Mesothelial cell of epicardium (in vitro differentiated cells): ENCODE data around the gene SPIN1. TPM values are rescaled to one million over a fixed set of nuclear protein-coding genes. Genes with fewer than 3 reads are reported as not detected.

Experiments used
- DNase-seq, 2 experiments: peaks; one replicate each; pipeline ENCODE4 v3.0.0; 2021; ENCODE audit warnings: low spot score in 2 of 2; ENCODE audit not compliant: unreplicated experiment in 2 of 2
- H3K27ac Mint-ChIP-seq: 2 replicates; pipeline ENCODE4 v1.8.0; 2021; ENCODE audit warnings: mixed read lengths
- H3K27me3 Mint-ChIP-seq: 2 replicates; pipeline ENCODE4 v1.8.0; 2021; ENCODE audit warnings: low read depth, mixed read lengths
- H3K36me3 Mint-ChIP-seq: 2 replicates; pipeline ENCODE4 v1.8.0; 2021; ENCODE audit warnings: mixed read lengths
- H3K4me1 Mint-ChIP-seq: 2 replicates; pipeline ENCODE4 v1.8.0; 2021; ENCODE audit warnings: mixed read lengths
- H3K4me3 Mint-ChIP-seq: 2 replicates; pipeline ENCODE4 v1.8.0; 2021; ENCODE audit warnings: mild to moderate bottlenecking, moderate library complexity, mixed read lengths
- H3K9me3 Mint-ChIP-seq: 2 replicates; pipeline ENCODE4 v1.8.0; 2021; ENCODE audit warnings: mixed read lengths
- total RNA-seq: library from RNA; stranded (reverse); gene quantifications from 3 replicates; pipeline ENCODE4 v1.2.1, GENCODE V29; 2021
- TF ChIP-seq, protein P1 (sequence below): fragments of 200-600 bp; sonication (generic); IDR thresholded peaks from one replicate; pipeline ENCODE4 v1.5.0; 2021; ENCODE audit warnings: antibody characterized with exemption; ENCODE audit not compliant: unreplicated experiment

SPIN1 gene
- total RNA-seq, 1 donor from 2014 or later, result 181 TPM

DNA sequence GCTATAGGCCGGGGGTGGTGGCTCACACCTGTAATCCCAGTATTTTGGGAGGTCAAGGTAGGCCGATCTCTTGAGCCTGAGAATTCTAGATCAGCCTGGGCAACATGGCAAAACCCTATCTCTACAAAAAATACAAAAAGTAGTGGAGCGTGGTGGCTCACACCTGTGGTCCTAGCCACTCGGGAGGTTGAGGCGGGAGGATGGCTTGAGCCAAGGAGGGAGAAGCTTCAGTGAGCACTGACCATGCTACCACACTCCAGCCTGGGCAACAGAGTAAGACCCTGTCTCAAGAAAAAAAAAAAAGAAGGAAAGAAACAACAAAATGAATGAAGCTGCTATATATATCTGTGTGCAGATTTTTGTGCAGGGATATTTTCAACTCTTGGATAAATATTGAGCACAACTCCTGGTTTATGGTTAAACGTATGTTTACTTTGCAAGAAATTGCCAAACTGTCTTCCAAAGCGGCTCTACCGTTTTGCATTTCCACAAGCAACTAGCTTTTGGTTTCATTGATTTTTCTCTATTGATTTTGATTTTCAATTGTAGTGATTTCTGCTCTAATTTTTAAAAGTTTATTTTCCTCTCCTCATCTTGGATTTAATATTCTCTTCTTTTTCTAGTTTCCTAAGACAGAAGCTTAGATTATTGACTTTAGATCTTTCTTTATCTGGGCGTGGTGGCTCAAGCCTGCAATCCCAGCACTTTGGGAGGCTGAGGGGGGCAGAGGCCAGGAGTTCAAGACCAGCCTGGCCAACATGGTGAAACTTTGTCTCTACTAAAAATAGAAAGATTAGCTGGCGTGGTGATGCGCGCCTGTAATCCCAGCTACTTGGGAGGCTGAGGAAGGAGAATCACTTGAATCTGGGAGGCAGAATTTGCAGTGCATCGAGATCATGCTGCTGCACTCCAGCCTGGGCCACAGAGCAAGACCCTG, 49.2 kb downstream of the SPIN1 start:
- Mint-ChIP-seq H3K4me1 (peaks cover 2% of the 10 kb centered on the region), H3K27me3 (no peaks in the 10 kb centered on the region), H3K4me3 (no peak overlapping the region), H3K9me3 (peaks cover 4% of the 10 kb centered on the region), H3K36me3 (peaks cover 59% of the 10 kb centered on the region), H3K27ac (peak overlapping the region; percentile 43)
- TF ChIP-seq, protein P1, sequence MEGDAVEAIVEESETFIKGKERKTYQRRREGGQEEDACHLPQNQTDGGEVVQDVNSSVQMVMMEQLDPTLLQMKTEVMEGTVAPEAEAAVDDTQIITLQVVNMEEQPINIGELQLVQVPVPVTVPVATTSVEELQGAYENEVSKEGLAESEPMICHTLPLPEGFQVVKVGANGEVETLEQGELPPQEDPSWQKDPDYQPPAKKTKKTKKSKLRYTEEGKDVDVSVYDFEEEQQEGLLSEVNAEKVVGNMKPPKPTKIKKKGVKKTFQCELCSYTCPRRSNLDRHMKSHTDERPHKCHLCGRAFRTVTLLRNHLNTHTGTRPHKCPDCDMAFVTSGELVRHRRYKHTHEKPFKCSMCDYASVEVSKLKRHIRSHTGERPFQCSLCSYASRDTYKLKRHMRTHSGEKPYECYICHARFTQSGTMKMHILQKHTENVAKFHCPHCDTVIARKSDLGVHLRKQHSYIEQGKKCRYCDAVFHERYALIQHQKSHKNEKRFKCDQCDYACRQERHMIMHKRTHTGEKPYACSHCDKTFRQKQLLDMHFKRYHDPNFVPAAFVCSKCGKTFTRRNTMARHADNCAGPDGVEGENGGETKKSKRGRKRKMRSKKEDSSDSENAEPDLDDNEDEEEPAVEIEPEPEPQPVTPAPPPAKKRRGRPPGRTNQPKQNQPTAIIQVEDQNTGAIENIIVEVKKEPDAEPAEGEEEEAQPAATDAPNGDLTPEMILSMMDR, result no peak
- DNase-seq, result no peak

DNA sequence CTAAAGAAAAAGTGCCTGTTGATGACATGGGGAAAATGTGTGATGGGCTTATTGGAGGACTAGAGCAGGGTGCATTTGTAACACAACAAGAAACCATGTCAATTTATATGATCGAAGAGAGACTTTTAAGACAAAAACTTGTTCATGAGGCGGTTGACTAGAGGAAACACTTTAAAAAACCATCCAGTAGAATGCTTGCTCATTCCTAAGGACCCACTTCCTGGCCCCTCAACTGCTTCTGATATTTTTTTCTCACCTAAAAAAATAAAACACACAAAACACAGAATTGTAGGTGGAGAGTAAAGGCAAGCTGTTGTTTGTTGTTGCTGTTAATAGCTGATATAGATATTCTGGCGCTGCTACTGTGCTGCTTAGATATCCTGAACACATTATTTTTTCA, 50.6 kb downstream of the SPIN1 start:
- Mint-ChIP-seq H3K27ac (peak overlapping the region; percentile 5), H3K36me3 (peaks cover 54% of the 10 kb centered on the region), H3K4me1 (peaks cover 7% of the 10 kb centered on the region), H3K9me3 (peaks cover 7% of the 10 kb centered on the region), H3K27me3 (no peaks in the 10 kb centered on the region), H3K4me3 (no peak overlapping the region)
- TF ChIP-seq, protein P1, result no peak
- DNase-seq, result no peak

DNA sequence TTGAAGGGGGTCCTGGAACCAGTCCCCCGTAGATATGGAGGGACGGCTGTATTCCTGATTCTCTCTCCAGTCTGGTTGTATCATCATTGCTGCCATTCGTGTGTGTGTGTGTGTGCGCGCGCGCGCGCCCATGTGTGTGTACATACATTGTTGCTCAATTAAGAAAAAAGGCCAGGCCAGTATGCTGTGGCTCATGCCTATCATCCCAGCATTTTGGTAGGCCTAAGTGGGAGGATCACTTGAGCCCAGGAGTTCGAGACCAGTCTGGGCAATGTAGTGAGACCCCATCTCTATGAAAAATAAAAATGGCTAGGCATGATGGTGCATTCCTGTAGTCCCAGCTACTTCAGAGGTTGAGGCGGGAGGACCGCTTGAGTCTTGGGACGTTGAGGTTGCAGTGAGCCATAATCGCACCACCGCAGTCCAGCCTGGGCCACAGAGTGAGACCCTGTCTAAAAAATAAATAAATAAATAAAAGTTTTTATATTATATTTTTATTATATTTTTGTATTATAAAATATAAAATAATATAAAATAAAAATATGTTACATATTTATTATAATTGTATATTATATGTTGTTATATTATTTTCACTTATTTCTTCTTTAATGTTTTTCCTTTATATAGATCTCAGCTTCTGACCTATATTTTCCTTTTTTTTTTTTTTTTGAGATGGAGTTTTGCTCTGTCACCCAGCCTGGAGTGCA, 53.2 kb downstream of the SPIN1 start:
- no peaks in the 10 kb centered on the region for H3K27me3 Mint-ChIP-seq
- peaks cover 17% of the 10 kb centered on the region for H3K9me3 Mint-ChIP-seq
- H3K36me3 Mint-ChIP-seq, result peaks cover 49% of the 10 kb centered on the region
- TF ChIP-seq, protein P1, result no peak
- H3K4me3 Mint-ChIP-seq, result no peak overlapping the region
- H3K4me1 Mint-ChIP-seq, result peaks cover 7% of the 10 kb centered on the region
- peak overlapping the region; percentile 48 for H3K27ac Mint-ChIP-seq
- no peak for DNase-seq

DNA sequence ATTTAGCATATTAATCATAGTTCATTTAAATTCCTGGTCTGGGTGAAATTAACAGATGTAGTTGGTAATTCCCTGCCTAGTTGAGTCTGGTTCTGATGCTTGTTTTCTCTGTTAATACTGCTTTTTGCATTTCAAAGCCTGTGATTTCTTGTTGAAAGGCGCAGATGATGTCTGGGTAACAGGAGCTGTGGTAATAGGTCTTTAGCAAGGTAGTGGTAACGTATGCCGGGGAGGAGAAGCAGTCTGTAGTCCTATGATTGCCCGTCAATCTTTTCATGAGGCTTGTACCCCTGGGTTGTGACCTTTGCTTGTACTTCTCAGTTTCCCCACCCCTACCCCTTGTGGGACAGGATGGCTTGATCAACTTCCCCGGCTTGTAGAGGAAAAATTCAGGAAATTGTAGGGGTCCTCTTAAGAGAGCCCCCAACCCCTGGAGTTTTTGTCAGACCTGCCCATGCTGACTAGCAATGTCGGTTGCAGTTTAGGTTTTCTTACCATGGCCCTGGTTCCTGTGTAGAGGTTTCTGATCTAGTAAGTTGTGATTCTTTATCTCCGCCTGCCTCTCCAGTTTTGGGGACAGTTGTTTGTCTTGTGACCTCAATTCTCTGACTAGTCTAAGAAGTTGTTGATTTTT, 55.4 kb downstream of the SPIN1 start:
- Mint-ChIP-seq H3K4me1 (peaks cover 9% of the 10 kb centered on the region), H3K9me3 (peaks cover 21% of the 10 kb centered on the region), H3K4me3 (no peak overlapping the region), H3K27ac (peak overlapping the region; percentile 74), H3K36me3 (peaks cover 44% of the 10 kb centered on the region), H3K27me3 (no peaks in the 10 kb centered on the region)
- TF ChIP-seq, protein P1, result no peak
- DNase-seq, result no peak

DNA sequence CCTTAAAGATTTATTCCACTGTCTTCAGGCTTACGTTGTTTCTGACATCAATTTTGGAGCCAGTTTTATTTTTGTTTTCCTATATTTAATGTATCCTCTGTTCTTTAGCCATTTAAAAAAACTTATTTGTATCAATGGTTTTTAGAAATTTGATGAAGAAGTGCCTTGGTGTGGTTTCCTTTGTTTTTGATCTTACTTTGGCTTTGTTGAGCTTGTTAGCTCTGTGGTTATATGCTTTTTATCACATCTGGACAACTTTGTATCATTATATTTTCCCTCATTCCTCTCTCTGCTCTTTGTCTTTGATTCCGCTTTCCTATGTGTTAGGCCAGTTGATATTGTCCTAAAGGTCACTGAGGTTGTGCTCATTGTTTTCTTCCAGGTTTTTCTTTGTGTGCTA, 58.5 kb downstream of the SPIN1 start:
- Mint-ChIP-seq H3K36me3 (peaks cover 48% of the 10 kb centered on the region), H3K27me3 (no peaks in the 10 kb centered on the region), H3K4me3 (no peak overlapping the region), H3K27ac (no peak overlapping the region), H3K4me1 (peaks cover 8% of the 10 kb centered on the region), H3K9me3 (peaks cover 21% of the 10 kb centered on the region)
- no peak for DNase-seq
- TF ChIP-seq, protein P1, result no peak
